Right hindlimb (tissue), 1 donor: ENCODE measurements around the gene DDX25.

Experiments
- DNase-seq: peaks from one replicate; pipeline ENCODE4 v3.0.0-alpha.2; 2018

DDX25 gene

DNA sequence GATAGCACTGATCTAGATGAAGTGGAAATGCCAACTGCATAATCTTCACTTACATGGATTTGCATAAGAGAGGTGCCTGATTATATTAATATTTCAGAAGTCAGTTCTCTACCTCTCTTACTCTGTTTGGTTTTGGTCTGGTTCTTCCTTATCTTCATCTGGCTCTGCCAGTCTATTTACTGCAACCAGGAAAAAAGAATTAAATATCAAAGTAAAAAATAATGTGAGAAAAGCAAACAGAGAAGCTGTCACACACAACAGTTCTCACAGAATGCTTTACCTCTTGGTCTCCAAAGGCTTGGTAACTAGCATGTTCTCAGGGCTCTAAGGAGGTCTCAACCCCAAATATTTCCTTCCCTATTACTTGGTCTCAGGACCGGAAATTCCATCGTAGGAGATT, 48.3 kb downstream of the DDX25 start:
- DNase-seq, result no peak

DNA sequence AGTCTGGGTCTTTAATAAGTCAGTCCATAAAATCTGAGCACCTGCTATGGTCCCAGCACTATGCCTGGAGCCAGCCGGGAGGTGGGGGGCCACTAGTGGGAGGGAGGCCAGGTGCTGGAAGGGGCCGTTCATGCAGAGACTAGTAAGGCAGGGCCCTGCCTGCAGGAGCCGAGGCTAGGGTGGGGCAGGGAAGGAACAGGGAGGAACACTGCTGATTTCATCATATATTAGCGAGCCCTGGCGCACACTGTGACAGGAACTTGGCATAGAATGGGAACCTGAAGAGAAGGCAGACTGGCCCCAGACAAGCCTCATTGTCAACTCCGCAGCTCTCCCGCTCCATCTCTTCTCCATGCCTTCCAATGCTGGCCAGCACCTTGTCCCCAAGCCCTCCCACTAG, 48.7 kb downstream of the DDX25 start:
- DNase-seq, result peak; percentile 64

DNA sequence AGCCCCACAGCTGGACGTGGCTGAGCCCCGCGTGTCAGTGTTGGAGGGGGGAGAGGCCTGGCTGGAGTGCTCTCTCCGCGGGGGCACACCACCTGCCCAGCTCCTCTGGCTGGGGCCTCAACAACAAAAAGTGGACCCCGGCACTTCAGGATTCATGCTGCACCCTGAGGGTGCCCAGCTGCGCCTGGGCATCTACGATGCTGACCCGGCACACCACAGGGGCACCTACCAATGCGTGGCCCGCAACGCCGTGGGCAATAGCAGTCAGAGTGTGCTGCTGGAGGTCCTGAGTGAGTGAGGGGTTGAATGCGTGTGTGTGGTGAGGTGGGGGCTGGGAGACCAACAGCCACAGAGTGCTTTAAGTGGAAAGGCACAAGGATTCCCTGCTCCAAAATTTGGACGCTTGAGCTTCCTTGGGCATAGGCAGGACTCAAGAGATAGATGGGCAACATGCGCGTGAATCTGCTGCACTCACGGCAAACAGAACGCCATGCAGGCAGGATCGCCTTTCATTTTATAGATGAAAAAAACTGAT, 49.2 kb downstream of the DDX25 start:
- DNase-seq, result peak; percentile 18

DNA sequence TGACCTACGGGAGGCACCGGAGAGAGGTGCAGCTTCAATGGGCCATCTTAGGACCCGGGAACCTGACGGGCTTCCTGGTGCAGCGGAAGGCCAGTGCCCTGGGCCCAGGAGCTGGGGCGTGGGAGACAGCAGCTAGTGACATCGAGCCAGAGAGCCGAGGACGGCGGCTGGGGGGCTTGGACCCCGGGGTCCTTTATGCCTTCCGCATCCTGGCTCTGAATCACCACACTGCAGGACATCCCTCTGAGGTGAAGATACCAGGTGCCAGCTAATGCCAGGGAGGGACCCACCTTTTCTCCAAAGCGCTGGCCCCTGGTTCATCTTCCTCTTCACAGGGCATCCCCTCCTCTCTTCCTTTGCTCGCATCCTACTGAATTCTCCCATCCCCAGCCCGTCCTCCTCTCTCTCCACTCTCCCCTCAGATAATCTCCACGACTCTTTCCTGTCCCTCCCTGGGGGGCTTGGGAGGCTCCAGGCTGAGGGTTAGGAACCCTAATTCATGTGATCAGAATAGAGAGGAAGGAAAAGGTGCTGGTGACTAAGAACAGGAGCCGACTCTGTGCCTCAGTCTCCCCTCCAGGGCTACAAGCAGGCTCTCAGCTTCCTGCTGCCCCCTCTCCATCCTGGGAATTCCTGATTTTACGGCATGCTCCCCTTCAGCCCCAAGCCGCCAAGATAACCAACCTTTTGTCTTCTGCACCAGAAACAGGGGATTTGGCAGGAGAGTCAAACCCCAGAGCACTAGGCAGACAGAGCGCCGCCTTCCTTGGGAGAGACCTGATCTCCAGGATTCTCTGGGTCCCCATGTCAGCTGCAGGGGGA, 50.0 kb downstream of the DDX25 start:
- peak; percentile 13 for DNase-seq

DNA sequence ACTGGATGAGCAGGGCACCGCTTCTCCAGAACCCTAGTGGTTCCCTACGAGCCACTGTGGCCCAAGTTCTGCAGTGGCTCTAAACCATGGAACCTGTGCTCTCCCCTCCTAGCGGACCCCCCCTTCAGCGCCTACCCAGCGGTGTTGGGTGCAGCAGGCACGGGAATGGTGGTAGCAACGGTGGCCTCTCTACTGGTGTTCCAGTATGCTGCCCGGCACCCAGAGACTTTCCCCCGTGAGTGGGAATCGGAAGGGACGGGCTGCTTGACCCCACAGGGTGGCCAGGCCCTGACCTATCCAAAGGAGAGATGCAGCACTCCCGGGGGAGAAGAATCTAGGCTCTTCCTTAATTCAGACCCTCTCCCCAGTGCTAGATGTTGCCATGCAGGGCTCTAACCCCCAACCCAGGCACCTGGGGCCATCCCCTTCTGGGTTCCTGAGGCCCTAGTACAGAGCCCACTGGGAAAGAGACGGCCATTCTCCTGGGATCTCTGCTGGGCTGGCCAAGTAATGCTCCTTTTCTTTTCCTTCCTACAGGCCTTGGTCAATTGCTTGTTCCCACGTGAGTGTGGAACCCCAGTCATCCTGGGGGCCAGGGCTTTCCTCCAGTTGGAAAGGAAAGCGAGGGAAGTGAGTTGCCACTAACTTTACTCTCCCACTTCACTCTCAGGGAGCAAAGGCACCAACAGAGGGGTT, 50.8 kb downstream of the DDX25 start:
- peak; percentile 17 for DNase-seq

DNA sequence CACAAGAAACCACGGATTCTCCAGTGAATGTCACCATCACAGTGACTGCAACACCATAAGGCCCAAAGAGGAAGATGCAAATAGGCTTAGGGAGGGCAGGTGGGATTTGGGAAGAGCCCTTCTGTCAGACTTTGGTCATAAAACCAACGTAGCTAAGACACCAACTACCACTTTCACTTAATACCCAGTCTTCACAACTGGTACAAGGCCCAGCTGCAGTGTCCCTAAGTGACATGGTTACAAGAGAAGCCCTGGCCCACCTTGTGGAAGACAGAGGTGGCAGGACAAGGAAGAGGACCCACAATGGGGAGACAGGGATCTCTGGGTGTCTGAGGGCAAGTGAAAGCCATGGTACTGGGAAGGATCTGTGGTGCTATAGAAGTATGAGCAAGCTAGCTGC, 51.5 kb downstream of the DDX25 start:
- DNase-seq, result no peak

DNA sequence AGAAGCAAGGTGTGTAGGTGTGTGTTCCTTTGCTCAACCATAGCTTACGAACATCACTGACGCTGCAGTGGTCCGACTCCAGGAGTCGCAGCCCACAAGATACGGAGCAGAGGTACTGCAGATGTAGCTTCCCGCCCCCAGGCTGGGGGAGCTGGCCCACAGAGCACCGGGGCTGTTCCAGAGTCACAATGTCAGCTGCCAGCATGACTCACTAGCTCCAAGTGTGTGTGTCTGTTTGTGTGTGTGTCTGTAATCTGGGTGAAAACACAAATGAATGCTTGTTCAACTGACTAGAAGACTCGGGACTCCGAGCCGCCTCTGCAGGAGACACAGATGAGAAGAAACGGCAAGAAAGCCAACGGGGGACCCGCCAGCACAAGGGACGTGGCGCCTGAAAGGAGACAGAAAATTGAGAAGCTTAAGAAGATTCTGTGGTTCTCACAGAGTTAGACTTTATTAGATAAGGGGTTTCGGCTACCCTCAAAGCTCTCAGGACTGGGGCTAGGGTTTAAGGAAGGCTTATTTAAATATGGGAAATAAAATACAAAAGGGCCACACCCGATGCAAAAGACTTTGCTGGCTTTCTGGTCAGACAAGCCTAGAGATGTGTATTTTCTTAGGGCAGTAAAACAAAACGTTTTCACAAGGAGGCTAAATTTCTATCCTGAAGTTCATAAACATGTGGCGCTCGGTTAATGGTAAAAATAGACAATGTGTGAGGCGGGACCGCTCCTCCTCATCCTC, 52.3 kb downstream of the DDX25 start:
- DNase-seq, result peak; percentile 48

DNA sequence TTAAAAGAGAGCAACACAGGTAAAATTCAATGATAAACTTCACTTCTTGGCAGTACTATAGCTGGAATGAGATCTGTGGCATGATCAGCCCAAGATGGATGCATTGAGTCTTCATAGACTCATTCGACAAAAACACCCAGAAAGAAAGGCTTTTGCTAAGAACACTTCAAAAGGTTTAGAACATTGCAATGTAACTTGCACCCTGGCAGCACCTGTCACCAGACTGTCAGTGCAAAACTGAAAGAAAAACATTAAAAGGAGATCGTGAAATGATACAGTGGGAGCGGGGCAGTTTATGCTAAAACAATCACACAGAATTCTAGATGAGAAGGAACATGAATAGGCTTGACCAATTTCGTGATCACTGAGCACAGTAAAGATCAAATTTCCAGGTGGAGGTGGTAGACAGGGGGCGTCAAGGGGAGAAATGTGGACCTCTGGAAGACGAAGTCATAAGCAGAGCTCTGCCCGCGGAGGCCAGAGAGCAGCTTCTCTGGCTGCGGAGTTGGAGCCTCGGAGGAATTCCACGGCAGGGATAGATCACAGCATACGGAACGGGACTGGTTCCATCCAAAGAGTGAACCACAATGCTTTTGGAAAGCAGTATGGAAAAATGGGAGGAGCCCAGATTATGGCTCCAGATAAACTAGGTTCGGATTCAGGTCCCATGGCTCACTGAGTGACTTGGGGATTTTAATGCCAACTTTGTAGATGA, 53.5 kb downstream of the DDX25 start:
- peak; percentile 31 for DNase-seq

DNA sequence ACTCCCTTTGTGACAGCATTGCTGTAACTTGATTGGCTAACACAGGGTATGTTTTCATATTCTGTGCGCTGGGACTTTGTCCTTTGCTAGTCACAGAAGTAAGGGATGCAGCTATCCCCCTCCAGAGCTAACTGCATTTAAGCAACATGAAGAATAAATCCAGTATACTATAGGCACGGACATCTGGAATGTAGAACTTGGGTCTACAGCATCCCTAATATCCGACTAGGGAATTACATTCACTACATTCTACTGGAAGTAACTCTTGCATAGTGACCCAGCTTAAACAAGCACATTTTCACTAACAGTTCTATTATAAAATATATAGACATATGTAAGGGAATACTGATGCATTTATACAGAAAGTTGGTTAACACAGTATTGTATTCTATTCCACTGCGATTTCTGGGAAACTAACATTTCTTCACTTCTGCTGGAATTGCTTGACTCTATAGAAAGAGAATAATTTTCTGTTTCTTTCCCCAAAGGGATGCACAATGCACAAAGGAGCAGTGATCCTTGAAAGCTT, 54.6 kb downstream of the DDX25 start:
- DNase-seq, result peak; percentile 18

DNA sequence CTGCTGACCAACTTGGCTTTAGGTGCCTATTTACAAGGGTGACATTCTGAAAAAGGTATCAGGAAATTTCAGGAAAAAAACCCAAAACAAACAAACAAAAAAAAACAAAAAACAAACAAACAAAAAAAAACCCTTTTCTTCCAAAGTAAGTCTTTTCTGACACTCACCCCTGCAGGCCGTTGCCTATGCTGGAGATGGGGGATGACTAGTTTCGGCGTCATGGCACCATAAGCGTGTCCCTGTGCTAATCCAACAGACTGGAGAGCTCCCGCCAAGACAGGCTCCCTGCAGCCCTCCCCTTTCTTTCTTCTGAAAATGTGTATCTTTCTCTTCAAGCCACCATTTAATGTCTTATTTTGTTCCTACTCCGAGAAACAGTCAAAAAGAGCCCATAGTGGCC, 55.2 kb downstream of the DDX25 start:
- DNase-seq, result peak; percentile 18

DNA sequence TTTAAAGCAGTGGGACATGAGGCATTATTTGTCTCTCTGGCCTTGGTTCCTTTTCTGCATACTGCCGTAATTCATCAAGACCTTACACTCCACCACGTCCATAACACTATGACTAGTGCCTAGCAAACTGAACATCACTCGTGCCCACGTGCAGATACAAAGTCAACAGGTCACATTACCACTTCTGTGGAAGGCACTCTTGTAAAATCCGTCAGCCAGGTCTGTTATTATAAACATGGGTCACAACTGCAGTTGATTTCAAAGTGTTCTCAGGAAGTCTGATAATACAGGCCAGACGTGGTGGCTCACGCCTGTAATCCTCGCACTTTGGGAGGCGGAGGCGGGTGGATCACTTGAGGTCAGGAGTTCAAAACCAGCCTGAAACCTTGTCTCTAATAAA, 55.6 kb downstream of the DDX25 start:
- DNase-seq, result peak; percentile 11

DNA sequence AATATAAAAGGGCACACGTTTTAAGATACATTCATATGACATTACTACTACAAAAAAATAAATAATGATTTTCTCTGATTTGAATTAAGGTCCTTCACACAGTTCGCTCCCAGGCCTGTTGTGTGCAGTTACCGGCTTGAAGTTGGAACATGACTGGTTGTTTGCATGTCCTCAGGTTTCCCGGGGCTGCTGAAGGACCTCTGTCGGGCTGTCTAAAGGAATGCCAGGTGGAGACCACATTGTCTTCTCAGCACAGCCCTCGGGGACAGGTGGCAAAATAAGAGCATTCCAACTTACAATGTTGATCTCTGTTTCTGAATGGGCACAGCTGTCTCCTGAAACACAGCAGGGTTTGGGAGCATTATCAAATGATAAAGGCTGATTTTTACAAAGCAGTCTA, 56.5 kb downstream of the DDX25 start:
- no peak for DNase-seq

DNA sequence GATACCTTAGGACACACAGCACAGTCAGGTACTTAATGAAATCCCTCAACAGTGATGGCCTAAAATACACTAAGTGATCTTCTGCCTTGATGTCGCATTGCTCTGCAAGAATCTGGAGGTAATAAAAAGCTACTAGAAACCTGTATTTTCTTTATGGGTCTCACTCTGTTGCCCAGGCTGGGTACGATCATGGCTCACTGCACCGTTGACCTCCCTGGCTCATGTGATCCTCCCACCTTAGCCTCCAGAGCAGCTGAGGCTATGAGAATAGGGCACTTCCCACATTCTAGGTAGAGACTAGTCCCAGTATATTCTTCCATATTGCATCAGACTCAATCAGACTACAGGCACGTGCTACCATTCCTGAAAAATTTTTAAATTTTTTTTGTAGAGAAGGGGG, 63.2 kb downstream of the DDX25 start:
- no peak for DNase-seq

DNA sequence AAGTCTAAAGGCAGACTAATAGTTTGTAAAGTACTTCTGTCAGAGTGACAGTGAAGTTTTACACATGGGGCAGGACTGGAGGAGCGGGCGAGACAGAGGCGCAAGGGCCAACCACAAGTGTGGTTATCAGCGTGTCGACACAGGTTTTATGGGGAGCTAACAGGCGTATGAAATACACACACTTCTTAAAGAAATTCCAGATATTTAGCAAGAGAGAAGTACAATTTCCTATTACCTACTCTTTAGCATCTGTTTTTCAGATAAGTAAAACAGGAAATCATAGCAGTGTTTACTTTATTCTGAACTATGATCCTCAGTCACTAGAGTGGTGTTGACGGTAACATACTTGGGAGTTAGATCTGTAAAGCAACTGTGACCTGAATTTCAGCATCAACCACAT, 64.0 kb downstream of the DDX25 start:
- DNase-seq, result no peak

DNA sequence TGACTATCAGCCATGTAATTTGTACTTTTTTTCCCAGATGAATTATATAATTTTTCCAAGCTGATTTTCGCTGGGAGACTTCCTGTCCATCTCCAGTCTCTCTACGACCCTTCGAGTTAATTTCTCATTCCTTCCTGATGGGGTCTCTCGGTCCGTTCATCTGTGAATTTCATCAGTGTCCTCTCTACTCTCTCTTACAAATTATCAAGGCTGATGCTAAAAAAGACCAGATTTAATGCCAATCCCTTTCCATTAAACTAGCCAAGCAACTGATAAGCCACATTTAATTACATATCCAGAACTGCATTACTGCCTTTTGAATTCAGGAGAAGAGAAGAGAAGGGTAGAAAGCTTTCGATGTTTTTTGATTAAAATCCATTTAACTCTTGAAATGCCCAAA, 67.3 kb downstream of the DDX25 start:
- DNase-seq, result no peak

DNA sequence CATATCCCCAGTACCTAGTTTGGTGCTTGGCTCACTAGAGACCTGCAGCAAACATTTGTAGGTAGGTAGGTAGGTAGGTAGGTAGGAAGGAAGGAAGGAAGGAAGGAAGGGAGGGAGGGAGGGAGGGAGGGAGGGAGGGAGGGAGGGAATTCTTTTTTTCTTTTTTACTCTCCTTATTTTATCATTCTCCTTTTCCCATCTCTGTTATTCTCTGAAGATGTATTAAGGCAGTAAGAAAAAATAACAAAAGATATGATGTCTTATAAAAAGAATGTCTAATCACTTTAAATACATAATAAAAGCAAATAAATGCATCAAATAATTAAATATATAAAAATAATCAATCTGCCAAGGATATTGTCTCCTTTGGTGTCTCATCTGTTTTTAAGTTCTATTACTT, 70.0 kb downstream of the DDX25 start:
- no peak for DNase-seq

DNA sequence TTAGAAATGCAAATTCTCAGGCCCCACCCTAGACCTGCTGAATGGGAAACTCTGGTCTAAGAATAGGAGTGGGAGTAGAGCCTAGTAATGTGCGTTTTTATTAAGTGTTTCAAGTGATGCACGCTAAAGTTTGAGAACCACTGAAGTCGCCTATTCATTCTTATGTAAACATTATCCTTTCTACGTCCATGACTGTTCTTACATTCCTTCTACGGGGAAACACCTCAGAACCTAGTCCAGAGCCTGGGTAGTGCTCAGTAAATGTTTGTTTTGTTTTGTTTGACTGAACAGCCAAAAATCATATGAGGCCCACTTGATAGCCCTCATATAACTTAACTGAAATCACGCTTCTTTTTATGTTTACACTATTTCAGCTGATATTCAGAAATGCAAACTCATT, 71.3 kb downstream of the DDX25 start:
- no peak for DNase-seq

DNA sequence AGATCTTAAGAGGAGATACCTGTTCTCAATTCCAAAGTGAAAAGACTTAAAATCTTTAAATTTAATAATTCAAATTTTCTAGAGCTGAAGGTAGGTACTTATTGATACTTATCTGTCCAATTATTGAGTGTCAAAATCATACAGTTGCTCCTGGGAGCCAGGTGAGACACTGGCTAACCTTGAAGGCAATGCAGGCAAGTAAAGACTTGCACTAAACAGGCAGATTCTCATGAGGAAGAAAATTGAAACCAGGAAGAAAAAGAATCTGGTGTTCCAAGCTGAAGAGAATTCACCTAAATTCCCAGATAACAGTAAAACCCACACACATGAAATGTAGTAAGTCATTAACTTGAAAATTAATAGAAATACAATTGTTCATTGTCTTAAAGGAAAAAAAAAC, 71.8 kb downstream of the DDX25 start:
- no peak for DNase-seq

DNA sequence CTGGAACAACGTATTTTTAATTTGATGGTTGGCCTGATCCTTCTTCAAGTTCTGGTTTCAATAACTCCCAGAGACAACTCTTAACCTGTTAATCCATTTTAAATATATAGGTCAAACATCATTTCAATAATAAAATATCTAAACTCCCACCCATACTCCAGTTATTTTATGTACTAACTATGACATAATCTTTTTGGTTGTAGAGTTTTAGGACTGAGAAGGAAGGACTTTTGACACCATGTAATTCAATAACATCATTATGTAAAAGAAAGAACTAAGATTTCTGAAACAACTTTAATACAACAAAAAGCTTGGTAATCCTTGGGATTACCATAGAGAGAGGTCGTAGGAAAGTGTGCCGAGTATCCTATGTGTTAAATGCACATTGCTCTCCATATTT, 73.0 kb downstream of the DDX25 start:
- no peak for DNase-seq

DNA sequence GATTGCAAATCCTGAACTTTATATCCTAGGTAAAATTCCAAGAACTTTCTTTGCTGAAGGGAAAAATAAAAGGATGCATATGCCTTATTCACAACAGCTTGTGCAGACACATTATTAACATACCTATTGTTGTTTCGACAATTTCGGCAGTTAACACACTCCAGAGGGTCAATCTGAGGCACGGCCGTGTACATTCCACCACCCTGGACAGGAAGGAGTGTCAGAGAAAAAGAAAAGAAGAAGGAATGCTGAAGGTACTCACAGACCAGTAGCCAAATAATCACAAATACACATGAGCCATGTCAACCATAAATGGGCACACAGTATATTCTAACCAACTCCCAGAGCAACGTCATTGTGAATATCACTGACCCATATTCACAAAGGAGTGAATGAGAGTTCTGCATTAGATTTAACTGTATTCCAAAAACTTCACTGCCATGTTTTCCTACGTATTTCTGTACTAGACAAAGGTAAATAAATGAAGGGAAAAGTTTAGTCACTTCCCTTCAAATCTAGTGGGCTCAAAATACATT, 73.9 kb downstream of the DDX25 start:
- DNase-seq, result no peak
